SU-DHL-6 (cell line): ENCODE data around the gene EFCAB6.

ENCODE experiments used
- EZH2phosphoT487 ChIP-seq: fragments of 200-600 bp; sonication (generic), shearing (Covaris generic); conservative IDR thresholded peaks from 2 replicates; pipeline ENCODE4 v1.6.1; 2018; ENCODE audit warnings: mild to moderate bottlenecking, antibody characterized with exemption, low read length, moderate library complexity, mixed read lengths
- TF ChIP-seq, protein P1 (sequence below): fragments of 200-600 bp; sonication (generic); IDR thresholded peaks from one replicate; pipeline ENCODE4 v1.5.1; 2017; ENCODE audit warnings: antibody characterized with exemption, mild to moderate bottlenecking, low read length, moderate library complexity; ENCODE audit not compliant: insufficient read depth, poor library complexity, severe bottlenecking

DNA sequence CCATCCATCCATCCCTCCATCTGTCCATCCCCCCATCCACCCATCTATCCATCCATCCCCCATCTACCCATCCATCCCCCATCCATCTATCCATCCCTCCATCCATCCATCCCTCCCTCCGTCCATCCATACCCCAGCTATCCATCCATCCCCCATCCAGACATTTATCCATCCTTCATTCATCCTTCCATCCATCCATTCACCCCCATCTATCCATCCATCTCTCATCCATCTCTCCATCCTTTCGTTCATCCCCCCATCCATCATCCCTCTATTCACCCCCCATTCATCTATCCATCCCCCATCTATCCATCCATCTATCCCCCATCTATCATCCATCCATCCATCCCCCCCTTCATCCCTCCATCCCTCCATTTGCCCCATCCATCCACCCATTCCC lies 302.8 kb downstream of the EFCAB6 start:
- TF ChIP-seq, protein P1, sequence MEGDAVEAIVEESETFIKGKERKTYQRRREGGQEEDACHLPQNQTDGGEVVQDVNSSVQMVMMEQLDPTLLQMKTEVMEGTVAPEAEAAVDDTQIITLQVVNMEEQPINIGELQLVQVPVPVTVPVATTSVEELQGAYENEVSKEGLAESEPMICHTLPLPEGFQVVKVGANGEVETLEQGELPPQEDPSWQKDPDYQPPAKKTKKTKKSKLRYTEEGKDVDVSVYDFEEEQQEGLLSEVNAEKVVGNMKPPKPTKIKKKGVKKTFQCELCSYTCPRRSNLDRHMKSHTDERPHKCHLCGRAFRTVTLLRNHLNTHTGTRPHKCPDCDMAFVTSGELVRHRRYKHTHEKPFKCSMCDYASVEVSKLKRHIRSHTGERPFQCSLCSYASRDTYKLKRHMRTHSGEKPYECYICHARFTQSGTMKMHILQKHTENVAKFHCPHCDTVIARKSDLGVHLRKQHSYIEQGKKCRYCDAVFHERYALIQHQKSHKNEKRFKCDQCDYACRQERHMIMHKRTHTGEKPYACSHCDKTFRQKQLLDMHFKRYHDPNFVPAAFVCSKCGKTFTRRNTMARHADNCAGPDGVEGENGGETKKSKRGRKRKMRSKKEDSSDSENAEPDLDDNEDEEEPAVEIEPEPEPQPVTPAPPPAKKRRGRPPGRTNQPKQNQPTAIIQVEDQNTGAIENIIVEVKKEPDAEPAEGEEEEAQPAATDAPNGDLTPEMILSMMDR: no peak
- no peak for TF ChIP-seq EZH2phosphoT487
